GDM1 (cell line): ENCODE results near the gene FGFBP3.
"Not testable (repeated sequence)": the region's sequence is repeated elsewhere in the genome, so short reads cannot be mapped to it uniquely, and the experiment has no call there.

Experiments used
- DNase-seq: peaks from one replicate; lab custom pipeline; 2025; lab: John Stamatoyannopoulos, UW

Gene FGFBP3

GRCh38 chr10:91901784-91902677, 7.3 kb downstream of the FGFBP3 start:
- peak; percentile 35 for DNase-seq

DNA sequence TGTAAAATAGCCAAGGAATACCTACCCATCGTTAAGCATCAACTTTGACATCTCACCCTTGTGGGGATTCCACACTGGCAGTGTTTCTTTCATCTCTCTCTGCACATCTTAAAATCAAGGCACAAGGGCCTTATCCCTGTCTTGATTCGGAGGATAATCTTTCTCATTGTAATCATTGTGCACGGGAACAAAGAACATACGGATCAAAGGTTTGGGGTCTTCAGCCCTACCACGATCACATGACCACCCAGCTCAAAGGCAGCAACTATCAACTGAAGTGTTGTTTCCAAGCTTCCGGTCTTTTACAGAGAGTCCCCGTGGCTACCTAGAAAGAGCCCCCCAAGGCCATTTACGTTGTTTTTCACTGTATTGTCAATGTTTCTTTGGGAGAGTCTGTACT, 11.9 kb downstream of the FGFBP3 start:
- no peak for DNase-seq

DNA sequence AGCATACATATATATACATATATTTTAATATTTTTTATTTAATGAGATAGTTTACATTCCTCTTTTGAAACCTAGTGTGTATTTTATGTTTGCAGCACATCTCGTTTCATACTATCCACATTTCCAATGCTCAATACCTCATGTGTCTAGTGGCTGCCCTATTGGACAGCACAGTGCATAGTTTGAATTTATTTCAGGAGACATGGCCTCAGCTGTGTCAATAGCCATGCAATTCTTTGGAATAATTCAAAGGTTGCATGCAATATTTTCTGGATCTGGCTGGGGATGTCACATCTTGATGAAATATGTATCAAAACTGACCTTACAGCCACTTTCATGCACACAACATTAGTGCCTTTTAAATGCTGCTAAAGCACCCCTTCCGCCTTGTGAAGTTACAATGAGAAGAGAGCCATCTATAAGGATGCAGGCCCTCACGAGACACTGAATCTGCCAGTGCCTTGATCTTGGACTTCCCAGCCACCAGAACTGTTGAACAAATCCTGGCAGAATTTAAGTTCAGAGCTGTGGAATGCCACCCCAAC, 13.0 kb downstream of the FGFBP3 start:
- no peak for DNase-seq

GRCh38 chr10:91894261-91894685, 15.0 kb downstream of the FGFBP3 start:
- DNase-seq: not testable (repeated sequence)

DNA sequence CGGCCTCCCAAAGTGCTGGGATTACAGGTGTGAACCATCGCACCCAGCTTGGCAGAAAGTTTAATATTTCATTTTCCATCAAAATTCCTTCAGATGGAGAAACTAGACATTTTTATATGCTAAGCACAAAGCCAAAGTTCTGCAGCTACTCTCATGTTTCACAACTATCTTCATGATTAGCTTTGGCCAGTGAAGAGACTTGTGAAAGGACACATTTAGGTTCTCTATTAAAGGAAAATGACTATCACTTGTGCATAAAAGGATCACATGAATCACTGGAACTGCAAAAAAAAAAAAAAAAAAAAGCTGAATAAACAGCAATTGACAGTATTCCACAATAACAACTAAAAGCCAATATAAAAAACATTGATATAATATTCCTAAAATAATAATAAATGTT, 16.2 kb downstream of the FGFBP3 start:
- no peak for DNase-seq

GRCh38 chr10:91891125-91892001, 17.9 kb downstream of the FGFBP3 start:
- DNase-seq: no peak

DNA sequence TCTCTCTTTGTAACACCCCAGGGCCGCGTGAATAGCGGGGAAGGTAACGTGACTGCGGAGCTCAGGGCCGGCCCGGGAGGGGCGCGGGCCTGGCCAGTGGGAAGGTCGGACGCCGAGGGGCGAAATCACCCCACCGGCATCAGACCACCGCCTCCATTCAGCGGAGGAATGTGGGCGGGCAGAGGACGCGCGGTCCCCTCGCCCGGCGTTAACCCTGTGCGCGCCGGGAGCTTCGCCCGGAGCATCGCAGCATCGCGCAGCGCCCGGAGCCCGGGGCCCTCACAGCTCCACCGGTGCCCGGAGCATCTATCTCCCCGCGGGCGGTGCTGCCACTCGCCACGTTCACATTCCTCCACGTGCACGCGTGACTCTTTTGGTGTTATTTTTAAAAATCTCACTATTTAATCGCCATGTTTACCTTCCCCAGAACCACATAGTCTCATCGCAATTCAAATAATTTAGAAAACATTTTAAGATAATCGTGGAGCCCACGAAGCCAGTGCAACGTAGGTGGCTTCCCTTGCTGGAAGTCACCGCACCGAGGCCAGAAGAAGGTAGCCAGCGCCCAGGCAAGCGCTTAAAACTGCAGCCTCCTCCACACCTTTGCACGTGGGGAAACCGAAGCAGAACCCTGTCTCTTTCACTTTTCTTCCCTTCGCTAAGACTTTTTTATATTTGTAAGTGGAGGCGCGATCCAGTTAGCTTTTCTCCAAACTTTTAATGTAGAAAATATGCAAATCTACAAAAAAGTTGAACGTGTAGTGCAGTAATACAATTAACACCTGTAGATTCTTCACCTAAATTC, 21.8 kb downstream of the FGFBP3 start:
- no peak for DNase-seq

GRCh38 chr10:91886954-91887271, 22.4 kb downstream of the FGFBP3 start:
- no peak for DNase-seq

DNA sequence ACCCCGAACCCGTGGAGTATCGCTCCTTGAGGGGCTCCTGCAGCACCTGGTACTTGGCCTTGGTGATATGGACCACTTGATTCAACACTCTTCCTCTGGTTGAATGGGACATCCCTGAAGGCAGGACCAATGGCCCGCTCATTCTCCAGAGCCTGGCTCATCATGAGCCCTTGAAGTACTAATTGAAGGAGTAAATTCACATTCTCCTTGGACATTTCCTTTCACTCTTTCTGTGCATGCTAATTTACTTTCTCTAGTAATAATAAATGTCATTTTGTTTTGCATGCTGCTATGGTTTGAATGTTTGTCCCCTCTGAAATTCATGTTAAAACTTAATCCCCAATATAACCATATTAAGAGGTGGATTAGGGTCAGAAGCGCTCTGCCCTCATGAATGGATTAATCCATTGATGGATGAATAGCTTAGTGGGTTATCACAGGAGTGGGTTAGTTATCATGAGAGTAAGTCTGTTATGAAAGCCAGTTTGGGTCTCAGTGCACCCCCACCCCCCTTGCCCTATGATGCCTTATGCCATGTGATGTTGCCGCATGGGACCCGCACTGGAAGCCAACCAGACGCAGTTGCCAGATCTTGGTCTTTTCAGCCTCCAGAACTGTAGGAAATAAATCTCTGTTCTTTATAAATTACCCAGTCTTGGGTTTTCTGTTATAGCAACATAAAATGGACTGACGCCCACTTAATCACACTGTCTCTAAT, 23.8 kb downstream of the FGFBP3 start:
- DNase-seq: no peak

- DNase-seq: no peak
These were observed 24.8 kb downstream of the FGFBP3 start for GRCh38 chr10:91884536-91884935.

DNA sequence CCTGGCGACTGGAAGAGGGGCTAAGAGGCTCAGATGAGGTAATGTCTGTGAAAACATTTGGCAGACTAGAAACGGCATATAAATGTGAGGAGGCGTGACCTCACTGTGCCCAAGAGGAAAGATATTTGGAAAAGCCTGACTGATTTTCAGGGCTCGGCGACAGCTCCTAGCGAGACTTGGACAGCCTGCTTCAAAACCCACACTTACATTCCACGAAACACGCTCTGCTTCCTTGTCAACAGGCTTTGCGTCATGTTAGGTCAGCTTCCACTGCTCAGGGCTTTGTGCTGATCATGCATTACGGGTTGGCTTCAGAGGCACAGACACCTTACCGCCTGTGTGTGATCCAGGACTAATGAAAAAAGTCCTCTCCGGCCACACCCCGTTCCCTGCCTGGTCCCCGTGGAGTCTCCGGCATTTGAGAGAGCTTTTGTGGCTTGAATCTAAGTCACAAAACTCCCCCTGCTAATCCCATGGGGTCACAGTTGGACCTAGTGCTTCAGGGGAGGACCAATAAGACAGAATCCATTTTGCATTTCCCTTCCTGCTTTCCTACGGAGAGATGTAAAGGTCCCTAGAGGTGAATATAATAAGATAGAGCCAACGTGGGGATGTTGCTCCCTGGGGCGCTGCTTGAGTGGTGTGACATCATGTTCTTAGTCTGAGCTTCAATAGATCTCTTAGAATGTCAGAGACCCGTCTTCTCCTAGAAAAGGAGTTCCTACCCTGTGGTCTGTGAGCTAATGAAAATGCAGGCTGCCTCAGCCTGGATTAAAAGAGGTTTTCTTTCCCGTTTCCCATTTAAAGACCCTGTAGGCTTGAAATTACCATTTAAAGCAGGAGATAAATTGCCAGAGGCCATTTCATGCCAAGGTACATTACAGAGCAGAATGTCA, 25.5 kb downstream of the FGFBP3 start:
- DNase-seq: no peak

GRCh38 chr10:91880310-91880709, 29.0 kb downstream of the FGFBP3 start:
- DNase-seq: no peak

DNA sequence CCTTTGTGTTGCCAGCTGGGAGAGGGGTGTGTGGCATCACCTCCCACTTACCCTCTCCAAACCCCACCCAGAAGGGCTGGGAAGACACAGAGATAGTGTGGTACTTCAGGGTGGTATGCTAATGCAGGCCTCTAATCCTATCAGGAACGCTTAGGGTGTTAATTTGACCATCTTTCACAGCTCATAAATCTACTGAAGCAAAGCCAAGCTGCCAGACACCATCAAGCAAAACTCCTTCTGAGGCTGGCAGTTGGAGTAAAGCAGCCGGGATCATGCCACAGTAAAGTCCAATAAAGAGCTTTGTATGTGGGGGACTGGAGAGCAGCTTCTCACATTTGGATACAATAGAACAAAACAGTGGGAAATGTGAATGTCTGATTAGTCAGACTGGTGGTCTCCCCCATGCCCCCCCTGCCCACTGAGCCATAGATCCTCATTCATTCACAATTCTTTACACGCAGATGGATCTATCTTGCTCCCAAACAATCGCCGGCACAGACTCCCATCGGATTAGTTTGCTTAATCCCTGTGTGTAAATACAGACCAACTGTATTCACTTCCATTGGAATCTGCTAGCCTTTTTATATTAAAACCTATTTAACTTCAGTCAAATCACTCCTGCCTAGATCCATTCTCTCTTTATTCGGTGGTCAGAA, 29.6 kb downstream of the FGFBP3 start:
- no peak for DNase-seq

GRCh38 chr10:91875779-91876178, 33.5 kb downstream of the FGFBP3 start:
- DNase-seq: no peak

GRCh38 chr10:91875156-91875555, 34.1 kb downstream of the FGFBP3 start:
- no peak for DNase-seq

GRCh38 chr10:91865562-91866081, 43.7 kb downstream of the FGFBP3 start:
- no peak for DNase-seq

GRCh38 chr10:91864744-91865143, 44.5 kb downstream of the FGFBP3 start:
- DNase-seq: no peak

DNA sequence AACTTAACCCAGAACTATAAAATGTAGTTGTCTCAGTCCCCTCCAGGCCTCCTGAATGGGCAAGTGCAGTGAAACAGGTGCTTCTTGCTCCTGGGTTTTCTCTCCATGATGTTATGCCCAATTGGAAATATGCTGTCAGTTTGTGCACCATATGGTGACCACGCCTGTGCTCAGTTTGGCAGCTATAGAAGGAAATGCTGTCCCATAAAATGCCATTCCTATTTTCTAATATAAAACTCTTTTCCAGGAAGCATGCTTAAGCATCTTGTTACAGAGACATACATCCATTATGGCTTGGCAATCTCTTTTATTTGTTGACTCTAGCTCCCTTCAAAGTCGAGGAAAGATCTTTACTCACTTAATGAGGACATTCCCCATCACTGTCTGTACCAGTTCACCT, 45.2 kb downstream of the FGFBP3 start:
- no peak for DNase-seq

GRCh38 chr10:91860885-91861284, 48.4 kb downstream of the FGFBP3 start:
- no peak for DNase-seq
